ENCODE results near the gene ZFYVE21.
"Not testable (repeated sequence)": the region's sequence is repeated elsewhere in the genome, so short reads cannot be mapped to it uniquely, and the experiment has no call there.

Gene ZFYVE21

DNA sequence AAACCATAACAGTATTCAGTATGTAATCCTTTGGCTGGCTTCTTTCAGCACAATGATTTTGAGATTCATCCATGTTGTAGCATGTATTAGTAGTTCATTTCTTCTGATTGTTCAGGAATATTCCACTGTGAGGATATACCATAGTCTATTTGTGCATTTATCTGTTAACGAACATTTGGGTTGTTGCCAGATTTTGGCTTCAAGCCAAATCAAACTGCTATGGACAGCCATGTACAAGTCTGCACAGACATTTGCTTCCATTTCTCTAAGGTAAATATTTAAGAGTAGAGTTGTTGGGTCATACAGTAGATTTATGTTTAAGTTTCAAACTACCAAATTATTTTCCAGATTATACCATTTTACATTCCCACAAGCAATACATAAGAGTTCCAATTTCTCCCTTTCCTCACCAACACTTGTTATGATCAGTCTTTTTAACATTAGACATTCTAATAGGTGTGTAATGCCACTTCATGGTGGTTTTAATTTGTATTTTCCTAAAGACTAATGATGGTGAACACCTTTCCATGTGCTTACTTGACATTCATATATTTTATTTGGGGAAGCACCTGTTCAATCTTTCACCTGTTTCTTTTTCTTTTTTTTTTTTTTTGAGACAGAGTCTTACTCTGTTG lies 56.6 kb downstream of the ZFYVE21 start:
- no peak for DNase-seq

DNA sequence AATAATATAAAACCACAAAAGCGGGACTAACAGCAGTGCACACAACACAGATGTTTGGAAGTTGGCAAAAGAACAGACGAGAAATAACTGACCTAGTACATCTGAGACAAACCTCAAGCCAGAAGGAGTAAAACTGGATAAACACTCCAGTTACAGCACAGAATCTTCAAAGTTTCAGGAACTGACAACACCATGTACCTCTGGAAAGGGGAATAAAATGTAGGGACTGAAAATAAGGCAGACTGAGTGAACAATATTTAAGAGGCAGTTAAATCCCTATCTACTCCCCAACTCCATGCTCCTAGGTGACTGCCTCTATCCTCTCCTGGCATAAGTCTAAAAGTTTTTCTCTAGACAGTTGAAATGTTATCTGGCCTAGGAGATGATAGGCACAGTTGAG lies 57.9 kb downstream of the ZFYVE21 start:
- DNase-seq = no peak

DNA sequence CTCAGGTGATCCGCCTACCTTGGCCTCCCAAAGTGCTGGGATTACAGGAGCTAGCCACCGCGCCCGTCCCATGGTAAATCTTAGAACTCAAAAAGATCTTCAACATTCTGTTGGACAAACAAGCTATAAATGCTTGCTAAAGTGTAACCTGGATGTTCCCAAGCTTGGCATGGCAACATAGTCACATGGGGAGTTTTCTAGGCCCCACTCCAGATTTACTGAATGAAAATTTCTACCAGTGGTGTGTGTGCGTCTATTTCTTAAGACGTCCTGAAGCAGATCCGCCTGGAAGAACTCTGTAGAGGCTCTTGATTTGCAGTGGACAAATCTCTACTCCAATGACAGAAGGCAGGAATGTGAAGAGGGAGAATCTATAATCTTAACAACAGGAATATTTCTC lies 59.9 kb downstream of the ZFYVE21 start:
- DNase-seq = no peak

- DNase-seq = not testable (repeated sequence)
Observed at GRCh38 chr14:103776319-103776718, 60.7 kb downstream of the ZFYVE21 start.

DNA sequence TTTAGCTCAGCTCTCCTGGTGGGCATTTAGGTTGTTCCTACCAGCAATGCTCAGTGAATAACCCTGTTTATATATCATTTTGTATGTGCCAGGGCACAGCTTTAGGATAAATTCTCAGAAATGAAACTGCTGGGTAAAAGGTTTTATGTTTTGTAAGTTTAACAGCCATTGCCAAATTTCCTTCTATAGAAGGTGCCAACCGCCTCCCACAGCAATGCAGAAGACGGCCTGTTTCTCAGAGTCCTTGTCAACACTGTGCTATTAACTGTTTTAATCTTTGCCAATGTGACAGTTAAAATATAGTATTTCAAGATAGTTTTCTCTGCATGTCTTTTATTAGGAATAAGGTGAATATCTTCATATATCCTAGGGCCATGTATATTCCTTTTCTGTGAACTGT lies 66.8 kb downstream of the ZFYVE21 start:
- DNase-seq = no peak

All from NCI-H1417 treated with DMSO at 0.1 percent for 48 hours (cell line).